Mesenteric fat pad (tissue), 1 donor: ENCODE measurements around the gene CHST15. TPM values are rescaled to one million over a fixed set of nuclear protein-coding genes. Genes with fewer than 3 reads are reported as not detected.

Experiments used
- DNase-seq: peaks from one replicate; pipeline ENCODE4 v3.0.0-alpha.2; 2020; ENCODE audit warnings: low spot score
- long read RNA-seq: library from polyadenylated mRNA; unstranded; transcript quantifications from one replicate; pipeline ENCODE4 v2.0.0, GENCODE V29; 2020
- total RNA-seq: library from RNA; stranded (reverse); fragmentation: NEBNext Ultra II Directional; extraction: Animal tissue kit (Norgen Biotek cat#: 25700); gene quantifications from one replicate; pipeline ENCODE4 v1.2.1, GENCODE V29; 2021
- donor health status: DM: yes; HTN: yes; CAD: no.

Gene CHST15, protein sequence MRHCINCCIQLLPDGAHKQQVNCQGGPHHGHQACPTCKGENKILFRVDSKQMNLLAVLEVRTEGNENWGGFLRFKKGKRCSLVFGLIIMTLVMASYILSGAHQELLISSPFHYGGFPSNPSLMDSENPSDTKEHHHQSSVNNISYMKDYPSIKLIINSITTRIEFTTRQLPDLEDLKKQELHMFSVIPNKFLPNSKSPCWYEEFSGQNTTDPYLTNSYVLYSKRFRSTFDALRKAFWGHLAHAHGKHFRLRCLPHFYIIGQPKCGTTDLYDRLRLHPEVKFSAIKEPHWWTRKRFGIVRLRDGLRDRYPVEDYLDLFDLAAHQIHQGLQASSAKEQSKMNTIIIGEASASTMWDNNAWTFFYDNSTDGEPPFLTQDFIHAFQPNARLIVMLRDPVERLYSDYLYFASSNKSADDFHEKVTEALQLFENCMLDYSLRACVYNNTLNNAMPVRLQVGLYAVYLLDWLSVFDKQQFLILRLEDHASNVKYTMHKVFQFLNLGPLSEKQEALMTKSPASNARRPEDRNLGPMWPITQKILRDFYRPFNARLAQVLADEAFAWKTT
- 53.1 TPM for total RNA-seq
- long read RNA-seq, full-length matches to known transcripts = 2 of 38 reads
- long read RNA-seq, partial matches to known transcripts = 13 of 38 reads
- long read RNA-seq, other reads (novel, unspliced or antisense) = 23 of 38 reads

DNA sequence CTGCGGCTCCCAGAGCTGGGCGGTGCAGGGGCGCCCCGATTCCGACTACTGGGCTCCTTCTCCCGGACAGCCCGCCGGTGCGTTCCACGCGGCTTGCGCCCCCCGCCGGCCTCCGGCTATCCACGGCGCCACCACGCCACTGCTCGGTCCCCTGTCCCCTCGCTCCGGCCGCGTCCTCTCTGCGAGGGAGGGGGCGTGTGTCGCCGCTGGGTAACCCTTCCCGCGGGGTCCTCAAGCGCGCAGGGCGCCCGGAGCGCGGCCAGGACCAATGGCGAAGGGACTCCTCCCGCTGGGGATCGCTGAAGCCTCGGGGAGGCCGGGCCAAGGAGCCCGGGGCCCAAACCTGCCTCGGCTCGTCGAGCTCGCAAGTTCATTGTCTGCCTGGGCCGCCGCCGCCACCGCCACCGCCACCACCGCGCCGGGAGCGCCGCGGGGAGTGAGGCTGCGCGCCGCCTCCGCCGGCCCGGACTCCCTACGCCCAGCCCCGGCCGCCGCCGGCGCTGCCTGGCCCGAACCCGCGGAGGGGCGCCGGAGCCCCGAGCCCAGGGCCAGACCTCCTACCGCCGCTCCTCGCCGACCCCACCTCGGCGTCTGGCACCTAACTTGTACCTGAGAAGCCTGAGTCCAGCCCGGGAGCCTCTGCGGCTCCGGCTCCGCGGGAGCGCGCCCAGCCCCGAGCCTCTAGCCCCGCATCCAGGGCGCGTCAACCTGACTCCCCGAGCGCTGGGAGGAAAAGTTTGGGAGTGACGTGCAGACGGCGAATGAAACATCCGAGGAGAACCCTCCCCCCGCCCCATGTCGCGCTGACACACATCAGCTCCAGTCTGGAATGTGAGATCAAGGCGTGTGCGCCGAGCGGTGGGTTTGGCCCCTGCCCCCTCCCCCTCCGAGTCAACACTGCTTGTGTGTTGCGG, at the start of gene CHST15:
CHST15 (minus strand) TSS at position 739 of the 914 bp plus-strand sequence. CDS start 47,386 bp downstream, outside the sequence.
- no peak for DNase-seq

- DNase-seq = no peak
These were observed 49.6 kb upstream of the CHST15 start for GRCh38 chr10:124142960-124143359.

- DNase-seq = peak; percentile 57
These were observed 48.8 kb upstream of the CHST15 start for GRCh38 chr10:124142006-124142739.

- DNase-seq = peak; percentile 3
These were observed 45.5 kb upstream of the CHST15 start for GRCh38 chr10:124138883-124139348.

DNA sequence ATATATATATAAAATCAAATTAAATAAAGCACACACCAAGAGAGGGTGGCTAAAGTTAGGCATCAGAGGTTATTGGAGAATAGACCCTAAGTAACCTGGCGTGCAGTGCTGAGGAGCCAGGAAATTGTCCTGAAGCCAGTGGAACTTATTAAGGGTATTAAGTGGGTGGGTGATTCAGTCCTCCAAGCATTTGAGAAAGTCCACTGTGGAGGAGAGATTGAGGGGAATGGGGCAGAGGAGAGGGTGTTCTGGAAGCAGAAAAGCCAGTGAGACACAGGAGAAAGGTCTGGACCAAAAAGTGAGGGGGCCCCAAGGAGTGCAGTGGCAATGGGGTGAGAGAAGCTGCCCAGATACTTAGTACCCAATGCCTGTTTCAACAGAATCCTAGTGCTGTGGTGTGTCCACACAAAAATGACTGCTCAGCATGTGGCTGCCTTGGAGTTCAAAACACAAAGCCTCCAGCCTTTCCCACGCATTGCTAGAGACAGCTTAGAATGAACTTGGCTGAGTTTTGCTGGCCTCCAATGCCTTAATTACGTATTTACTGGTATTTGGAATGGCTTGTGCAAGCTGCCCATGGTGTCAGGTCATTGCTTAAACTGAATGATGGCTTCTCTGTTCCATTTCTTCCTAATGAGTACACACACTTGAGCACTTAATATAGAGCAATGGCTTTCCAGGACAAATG, 44.9 kb upstream of the CHST15 start:
- DNase-seq = peak; percentile 16

DNA sequence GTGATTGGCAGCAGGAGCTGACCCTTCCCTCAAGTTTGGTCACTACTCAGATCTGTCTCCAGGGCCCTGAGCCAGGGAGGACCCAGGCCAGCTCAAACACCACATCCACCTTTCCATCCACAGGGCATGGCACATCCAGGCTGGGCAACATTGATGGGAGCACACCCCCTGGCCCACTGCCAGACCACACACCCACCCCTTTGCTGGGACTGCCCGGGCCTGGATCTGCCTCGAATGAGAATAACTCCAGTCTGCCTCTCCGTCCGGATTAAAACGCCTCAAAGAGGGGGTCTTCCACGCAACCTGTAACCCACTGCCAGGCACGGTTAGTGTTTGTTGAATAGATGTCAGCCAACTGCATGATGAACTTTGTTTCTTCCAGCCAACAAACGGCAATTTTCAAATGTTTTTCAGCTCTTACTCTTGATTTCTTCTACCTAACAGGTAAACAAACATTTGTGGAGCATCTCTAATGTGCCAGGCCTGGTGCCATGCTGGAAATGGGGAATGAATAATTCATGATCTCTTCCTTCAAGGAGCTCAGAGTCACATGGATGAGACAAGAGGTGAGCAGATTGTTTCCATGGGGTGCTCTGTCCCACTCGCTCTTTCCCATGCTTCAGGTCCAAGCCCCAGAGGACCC, 41.0 kb upstream of the CHST15 start:
- DNase-seq = no peak

GRCh38 chr10:124132876-124133275, 39.5 kb upstream of the CHST15 start:
- no peak for DNase-seq

GRCh38 chr10:124132306-124132705, 38.9 kb upstream of the CHST15 start:
- DNase-seq = no peak

- DNase-seq = no peak
These were observed 37.8 kb upstream of the CHST15 start for GRCh38 chr10:124131172-124131571.

DNA sequence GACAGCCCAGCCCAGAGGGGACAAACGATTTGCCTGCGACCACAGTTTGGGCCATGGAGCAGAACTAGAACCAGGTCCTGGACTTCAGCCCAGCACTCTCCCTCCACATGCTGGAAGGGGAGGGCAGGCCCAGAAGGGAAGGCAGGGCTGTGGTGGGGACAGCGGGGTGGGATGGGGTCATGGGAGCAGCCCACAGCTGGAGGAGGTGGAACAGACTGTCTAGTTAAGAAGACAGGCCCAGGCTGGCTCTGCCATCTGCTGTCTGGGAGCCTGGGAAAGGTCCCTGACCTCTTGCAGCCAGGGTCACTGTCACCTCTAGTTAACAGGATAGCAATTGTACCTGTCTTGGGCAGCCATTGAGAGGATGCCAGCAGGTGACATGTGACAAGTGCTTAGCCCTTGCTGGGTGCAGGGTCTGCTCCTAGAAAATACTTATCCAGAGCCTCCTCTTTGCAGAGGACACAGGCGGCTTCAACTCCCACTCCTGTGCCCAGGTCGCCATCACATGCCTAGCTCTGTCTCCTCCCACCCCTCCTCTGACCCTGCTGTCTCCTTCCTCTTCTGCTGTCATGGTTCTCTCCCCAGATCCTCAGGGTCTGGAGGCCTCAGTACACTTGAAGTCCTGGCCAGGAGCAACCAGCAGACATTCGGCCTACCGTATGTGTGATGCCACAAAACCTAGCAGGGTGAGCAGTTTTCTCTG, 37.0 kb upstream of the CHST15 start:
- no peak for DNase-seq

- no peak for DNase-seq
These were observed 36.1 kb upstream of the CHST15 start for GRCh38 chr10:124129471-124129870.

- no peak for DNase-seq
These were observed 35.4 kb upstream of the CHST15 start for GRCh38 chr10:124128811-124129145.

GRCh38 chr10:124127965-124128810, 34.8 kb upstream of the CHST15 start:
- DNase-seq = peak; percentile 64

DNA sequence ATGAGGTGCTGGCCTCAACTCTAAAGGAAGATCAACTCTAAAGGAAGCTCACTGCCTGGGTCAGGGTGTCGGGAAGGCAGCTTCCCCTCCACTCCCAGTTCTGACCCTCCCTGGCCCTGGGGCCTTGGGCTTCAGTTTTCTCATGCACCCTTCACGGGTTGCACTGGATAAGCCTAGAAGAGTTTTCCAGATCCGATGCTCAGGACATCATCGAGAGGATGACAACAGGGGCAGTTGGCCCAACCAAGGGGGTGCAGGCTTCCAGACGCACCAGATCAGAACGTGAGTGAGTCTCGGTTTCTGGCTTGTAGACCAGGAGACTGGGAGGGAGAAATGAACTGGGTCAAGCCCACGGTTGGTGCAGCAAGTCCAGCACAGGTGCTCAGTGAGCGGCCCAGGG, 34.2 kb upstream of the CHST15 start:
- DNase-seq = no peak

- DNase-seq = no peak
These were observed 33.6 kb upstream of the CHST15 start for GRCh38 chr10:124126983-124127385.

DNA sequence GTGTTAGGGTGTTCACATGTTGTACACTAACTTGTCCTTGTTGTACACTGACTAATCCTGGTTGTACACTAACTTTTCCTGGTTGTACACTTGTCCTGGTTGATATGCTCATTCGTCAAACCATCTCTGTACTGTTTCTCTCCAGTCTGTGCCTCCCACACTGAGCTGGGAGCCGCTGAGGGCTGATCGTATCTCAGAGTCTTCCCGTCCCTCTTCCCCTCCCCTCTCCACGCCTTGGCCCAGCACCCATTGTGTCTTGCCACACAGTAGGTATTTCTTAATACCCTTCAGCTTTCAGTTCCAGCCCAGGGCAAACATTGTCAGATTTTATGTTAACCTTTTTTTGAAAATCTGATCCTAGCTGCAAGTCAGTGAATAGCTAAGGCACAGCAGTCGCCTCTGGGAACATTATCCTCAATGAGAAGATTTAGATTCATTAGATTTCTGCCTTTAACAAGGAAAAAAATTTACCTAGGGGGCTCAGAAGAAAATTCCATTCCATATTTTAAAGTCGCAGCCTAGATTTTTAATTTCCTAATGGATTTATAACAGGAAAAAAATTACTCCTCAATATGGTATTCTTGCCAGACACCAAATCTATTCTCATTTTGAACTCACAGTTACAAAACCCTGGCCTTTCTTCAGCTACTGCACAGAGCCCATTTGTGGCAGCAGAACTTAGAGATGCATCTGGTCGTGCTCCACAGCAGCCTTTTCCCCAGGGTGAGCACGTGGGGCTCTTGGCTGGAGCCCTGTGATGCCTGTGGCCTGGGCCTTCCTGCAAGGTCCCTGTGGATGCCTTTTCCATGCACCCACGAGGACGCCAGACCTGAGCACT, 33.0 kb upstream of the CHST15 start:
- DNase-seq = no peak
